Lower lobe of right lung (tissue), 2 donors: Measurements from ENCODE around the gene IL12B. TPM values are rescaled to one million over a fixed set of nuclear protein-coding genes. Genes with fewer than 3 reads are reported as not detected.

ENCODE experiments used
- ATAC-seq, 2 donors: fragments of 200-7000 bp; cut with Tn5 transposase; one replicate each; pipeline ENCODE4 v1.9.1; 2020 to 2022; ENCODE audit warnings: mild to moderate bottlenecking in 2 of 2, moderate library complexity in 2 of 2
- DNase-seq: peaks from one replicate; pipeline ENCODE4 v3.0.0-alpha.2; 2020
- H3K27ac ChIP-seq: fragments of 200-600 bp; one replicate; pipeline ENCODE4 v1.8.0; 2022
- H3K27me3 ChIP-seq: fragments of 200-600 bp; one replicate; pipeline ENCODE4 v1.8.0; 2022; ENCODE audit warnings: low read depth
- H3K36me3 ChIP-seq: fragments of 200-600 bp; one replicate; pipeline ENCODE4 v1.8.0; 2022; ENCODE audit warnings: mild to moderate bottlenecking
- H3K4me1 ChIP-seq: fragments of 200-600 bp; one replicate; pipeline ENCODE4 v1.8.0; 2022
- H3K4me3 ChIP-seq: fragments of 200-600 bp; one replicate; pipeline ENCODE4 v1.8.0; 2022; ENCODE audit warnings: mild to moderate bottlenecking
- H3K9me3 ChIP-seq: fragments of 200-600 bp; one replicate; pipeline ENCODE4 v1.8.0; 2022
- CTCF ChIP-seq: fragments of 200-600 bp; IDR thresholded peaks from one replicate; pipeline ENCODE4 v1.8.0; 2022; ENCODE audit warnings: antibody characterized with exemption, mild to moderate bottlenecking
- intact Hi-C: fragments of 100-400 bp; cut with DNase I; formaldehyde crosslinking; loops from one replicate; pipeline ENCODE4 v1.11.0; 2022
- total RNA-seq: library from RNA; stranded (reverse); fragmentation: NEBNext Ultra II Directional; extraction: Animal tissue kit (Norgen Biotek cat#: 25700); gene quantifications from one replicate; pipeline ENCODE4 v1.2.1, GENCODE V29; 2021
- donor health status: DM: no; HTN: yes; CAD: no; lungs with severe emphysema.

IL12B gene
- total RNA-seq, 1 donor from 2014 or later = not detected

GRCh38 chr5:159342840-159343239 lies 12.6 kb upstream of the IL12B start:
- intact Hi-C loops = no loop called here
- no peaks in the 10 kb centered on the region for H3K27me3 ChIP-seq
- ATAC-seq = no peak
- no peak for TF ChIP-seq CTCF
- no peak for DNase-seq
- H3K27ac ChIP-seq = no peak overlapping the region
- no peak overlapping the region for H3K4me3 ChIP-seq
- H3K36me3 ChIP-seq = no peaks in the 10 kb centered on the region
- peaks cover 13% of the 10 kb centered on the region for H3K4me1 ChIP-seq
- H3K9me3 ChIP-seq = no peaks in the 10 kb centered on the region

GRCh38 chr5:159341906-159342310 lies 11.6 kb upstream of the IL12B start:
- no peak overlapping the region for H3K27ac ChIP-seq
- ATAC-seq = peak; percentile 85 to 90
- H3K4me1 ChIP-seq = peaks cover 22% of the 10 kb centered on the region

GRCh38 chr5:159341145-159341544 lies 10.9 kb upstream of the IL12B start:
- DNase-seq (no peak), ATAC-seq (no peak)
- Histone ChIP-seq H3K27ac (no peak overlapping the region), H3K4me3 (no peak overlapping the region), H3K27me3 (no peaks in the 10 kb centered on the region), H3K9me3 (no peaks in the 10 kb centered on the region), H3K4me1 (peaks cover 23% of the 10 kb centered on the region), H3K36me3 (no peaks in the 10 kb centered on the region)
- intact Hi-C loops = no loop called here
- TF ChIP-seq CTCF = no peak

More at GRCh38 chr5:159341906-159342310, 11.6 kb upstream of the IL12B start:
- intact Hi-C loops = no loop called here
- peak; percentile 76 for DNase-seq
- Histone ChIP-seq H3K9me3 (no peaks in the 10 kb centered on the region), H3K27me3 (no peaks in the 10 kb centered on the region), H3K4me3 (no peak overlapping the region), H3K36me3 (no peaks in the 10 kb centered on the region)
- TF ChIP-seq CTCF = no peak

GRCh38 chr5:159340511-159340910 lies 10.2 kb upstream of the IL12B start:
- Histone ChIP-seq H3K4me3 (no peak overlapping the region), H3K36me3 (no peaks in the 10 kb centered on the region), H3K4me1 (peaks cover 23% of the 10 kb centered on the region), H3K9me3 (no peaks in the 10 kb centered on the region), H3K27ac (no peak overlapping the region), H3K27me3 (no peaks in the 10 kb centered on the region)
- no peak for ATAC-seq
- no peak for TF ChIP-seq CTCF
- intact Hi-C loops = no loop called here
- DNase-seq = no peak

GRCh38 chr5:159339460-159339859 lies 9.2 kb upstream of the IL12B start:
- DNase-seq = no peak
- ATAC-seq = no peak
- intact Hi-C loops = no loop called here
- H3K27me3 ChIP-seq = no peaks in the 10 kb centered on the region
- H3K36me3 ChIP-seq = no peaks in the 10 kb centered on the region
- no peak for TF ChIP-seq CTCF
- no peak overlapping the region for H3K4me3 ChIP-seq
- H3K9me3 ChIP-seq = no peaks in the 10 kb centered on the region
- peaks cover 23% of the 10 kb centered on the region for H3K4me1 ChIP-seq
- H3K27ac ChIP-seq = no peak overlapping the region

GRCh38 chr5:159338118-159338517 lies 7.8 kb upstream of the IL12B start:
- Histone ChIP-seq H3K27ac (no peak overlapping the region), H3K4me1 (peaks cover 23% of the 10 kb centered on the region), H3K9me3 (no peaks in the 10 kb centered on the region), H3K4me3 (no peak overlapping the region), H3K27me3 (no peaks in the 10 kb centered on the region), H3K36me3 (no peaks in the 10 kb centered on the region)
- DNase-seq = no peak
- ATAC-seq = no peak
- TF ChIP-seq CTCF = no peak
- intact Hi-C loops = no loop called here
